ENCODE data around the gene GRPEL2.

Gene GRPEL2

GRCh38 chr5:149358294-149358651, 13.0 kb downstream of the GRPEL2 start:
- peak in 4 of 5 donors; percentile 18 to 37 (median 20) for DNase-seq

GRCh38 chr5:149358868-149359495, 13.7 kb downstream of the GRPEL2 start:
- DNase-seq: no peak

DNA sequence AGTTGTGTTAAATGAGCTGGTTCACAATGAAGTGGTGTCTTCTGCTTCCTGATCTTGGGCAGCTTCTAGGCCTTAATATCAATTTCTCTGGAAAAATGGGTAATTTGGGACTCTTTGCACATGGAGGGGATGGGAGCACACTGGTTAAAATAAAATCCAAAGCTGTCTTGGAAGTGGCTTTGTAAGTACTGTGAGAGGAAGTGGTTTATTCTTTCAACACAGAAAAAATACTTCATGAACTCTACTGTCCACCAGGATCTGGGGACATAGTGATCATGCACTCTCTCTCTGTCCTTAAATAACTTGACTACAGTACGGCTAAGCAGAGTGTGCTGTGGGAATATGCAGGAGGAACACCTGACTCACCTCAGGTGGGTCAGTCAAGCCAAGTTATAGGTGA, 15.0 kb downstream of the GRPEL2 start:
- no peak for DNase-seq

GRCh38 chr5:149362541-149362940, 17.2 kb downstream of the GRPEL2 start:
- DNase-seq: no peak

GRCh38 chr5:149363358-149363757, 18.1 kb downstream of the GRPEL2 start:
- no peak for DNase-seq

- DNase-seq: no peak
Measured at GRCh38 chr5:149363936-149364335, 18.6 kb downstream of the GRPEL2 start.

- no peak for DNase-seq
Measured at GRCh38 chr5:149364719-149365118, 19.4 kb downstream of the GRPEL2 start.

DNA sequence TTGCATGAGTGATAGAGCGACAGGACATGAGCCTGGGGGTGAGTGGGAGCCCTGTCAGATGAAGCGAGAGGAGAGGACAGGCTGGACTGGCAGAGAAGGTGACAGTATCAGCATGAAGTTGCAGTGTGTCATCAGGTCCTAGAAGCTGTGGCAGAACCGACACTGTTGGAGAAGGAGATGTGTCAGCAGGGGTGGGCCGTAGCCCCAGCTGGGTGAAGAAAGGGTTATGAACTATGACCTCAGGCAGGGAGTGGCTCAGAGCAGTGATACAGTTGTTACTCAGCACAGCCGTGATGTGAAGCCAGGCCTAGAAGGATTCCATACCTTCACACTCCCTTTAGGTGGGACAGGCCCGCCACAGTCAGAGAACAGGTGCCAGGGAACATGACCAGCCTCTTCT, 20.1 kb downstream of the GRPEL2 start:
- DNase-seq: no peak

DNA sequence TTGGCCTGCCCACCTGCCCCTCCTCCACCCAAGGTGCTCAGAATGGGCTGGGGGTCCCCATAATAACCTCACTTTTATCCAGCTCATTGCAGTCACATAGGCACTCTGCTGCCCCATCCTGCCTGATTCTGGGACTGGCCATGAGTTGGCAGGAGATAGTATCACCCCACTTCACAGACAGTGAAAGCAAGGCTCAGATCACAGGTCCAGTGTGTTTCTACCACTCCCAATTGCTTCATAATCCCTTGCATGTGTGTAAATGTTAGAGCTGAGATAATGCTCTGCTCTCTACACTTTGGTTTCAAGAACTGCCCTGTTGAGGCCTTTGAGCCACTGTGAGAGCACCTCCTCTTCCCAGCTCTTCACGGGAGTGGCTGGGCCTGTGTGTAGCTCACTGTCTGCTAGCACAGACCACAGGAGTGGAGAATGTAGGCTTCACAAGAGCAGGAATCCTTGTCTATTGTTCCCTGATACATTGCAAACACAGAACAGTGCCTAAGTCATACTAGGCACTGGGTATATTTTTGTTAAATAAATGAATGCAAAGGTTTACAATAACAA, 20.9 kb downstream of the GRPEL2 start:
- no peak for DNase-seq

DNA sequence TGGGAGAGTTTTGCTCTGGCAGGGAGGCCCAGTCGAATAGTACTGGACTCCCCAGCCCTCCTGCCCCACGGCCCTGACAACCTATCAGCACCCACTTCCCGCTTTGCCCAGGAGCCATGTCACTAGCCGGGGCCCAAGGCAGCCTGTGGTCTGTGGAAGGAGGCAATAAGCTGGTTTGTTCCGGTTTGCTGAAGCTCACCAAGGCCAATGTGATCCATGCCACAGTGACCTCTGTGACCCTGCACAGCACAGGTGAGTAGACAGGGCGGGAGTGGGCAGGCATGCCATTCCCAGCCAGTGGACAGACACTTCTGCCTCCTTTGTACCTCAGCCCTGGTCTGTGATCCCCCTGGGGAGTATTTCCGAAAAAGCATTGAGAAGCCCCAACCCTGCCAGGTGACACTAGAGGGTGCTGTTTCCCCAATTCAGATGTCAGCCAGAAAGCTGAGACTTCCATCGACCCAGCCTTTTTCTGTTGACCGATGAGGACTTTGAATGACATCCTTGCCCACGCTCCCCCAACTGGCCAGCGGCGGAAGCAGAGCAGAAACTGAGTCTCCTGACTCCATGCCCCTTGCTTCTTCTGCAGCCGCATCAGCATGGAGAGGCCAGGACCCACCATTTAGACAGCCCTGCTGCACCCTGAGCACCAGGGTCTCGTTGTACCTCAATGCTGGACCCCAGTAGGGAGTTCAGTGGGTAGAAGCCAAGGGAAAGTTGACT, 22.1 kb downstream of the GRPEL2 start:
- peak in 4 of 5 donors; percentile 26 to 45 (median 36) for DNase-seq

- DNase-seq: no peak
Measured at GRCh38 chr5:149367972-149368645, 22.8 kb downstream of the GRPEL2 start.

GRCh38 chr5:149370878-149371277, 25.6 kb downstream of the GRPEL2 start:
- DNase-seq: no peak

DNA sequence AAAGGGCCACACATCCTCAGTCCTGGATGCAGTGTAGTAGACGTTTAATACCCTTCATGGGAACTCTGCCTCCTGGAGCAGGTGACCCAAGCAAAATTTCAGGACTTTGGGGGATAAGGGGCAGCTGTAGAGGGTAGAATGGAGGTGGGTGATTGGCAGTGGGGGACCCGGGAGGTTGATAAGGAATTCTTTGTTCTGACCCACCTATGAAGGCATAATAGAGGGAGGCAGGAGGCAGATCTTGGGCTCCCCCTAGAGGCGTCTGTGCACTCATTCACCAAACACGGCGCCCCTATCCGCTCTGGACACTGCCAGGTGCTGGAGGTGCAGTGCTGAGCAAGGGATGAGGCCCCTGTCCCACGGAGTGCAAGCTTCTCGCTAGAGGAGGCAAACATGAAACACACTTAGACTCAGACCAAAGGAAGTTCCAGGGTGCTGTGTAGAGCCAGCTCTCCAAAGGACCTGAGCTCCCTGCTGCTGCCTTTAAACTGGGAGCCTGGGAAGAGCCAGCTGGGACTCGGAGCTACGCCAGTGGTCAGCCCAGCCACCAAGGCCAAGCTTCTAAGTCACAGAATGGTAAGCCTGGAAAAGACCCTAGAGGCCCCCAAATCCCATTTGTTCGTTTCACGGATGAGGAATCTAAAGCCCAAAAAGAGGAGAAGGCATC, 26.1 kb downstream of the GRPEL2 start:
- peak; percentile 33 to 63 (median 61) for DNase-seq

DNA sequence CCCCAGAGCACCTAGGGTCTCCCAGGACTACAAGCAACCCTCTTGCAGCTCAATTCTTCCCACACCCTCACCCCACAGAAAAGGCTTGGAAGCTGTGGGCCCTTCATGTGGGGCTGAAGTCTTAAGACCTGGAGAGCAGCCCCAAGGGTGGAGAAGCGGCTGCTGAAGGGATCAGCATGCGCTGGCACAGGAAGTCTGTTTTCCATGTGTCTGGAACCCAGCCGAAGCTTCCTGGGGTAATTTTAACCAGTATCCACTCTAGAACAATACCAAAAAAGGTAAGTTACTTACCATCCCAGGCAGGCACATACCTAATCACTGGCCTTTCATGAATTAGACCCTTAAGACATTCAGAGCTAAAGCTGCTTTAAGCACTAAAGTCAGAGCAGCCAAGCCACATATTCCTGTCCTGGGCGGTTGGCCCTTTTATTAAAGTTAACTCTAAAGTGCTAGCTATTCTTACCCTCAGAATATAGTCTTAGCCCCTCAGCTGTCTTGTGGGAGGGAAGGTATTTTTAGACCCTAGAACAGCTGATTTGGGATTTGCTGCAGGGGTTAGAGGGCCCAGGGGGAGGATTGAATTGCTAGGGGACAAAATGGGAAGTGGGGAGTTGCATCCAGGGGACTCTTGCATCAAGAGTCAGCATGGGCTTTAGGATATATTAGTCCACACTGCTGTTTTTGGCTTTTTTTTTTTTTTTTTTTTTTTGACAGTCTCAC, 26.9 kb downstream of the GRPEL2 start:
- DNase-seq: no peak

- no peak for DNase-seq
Measured at GRCh38 chr5:149372932-149373331, 27.6 kb downstream of the GRPEL2 start.

DNA sequence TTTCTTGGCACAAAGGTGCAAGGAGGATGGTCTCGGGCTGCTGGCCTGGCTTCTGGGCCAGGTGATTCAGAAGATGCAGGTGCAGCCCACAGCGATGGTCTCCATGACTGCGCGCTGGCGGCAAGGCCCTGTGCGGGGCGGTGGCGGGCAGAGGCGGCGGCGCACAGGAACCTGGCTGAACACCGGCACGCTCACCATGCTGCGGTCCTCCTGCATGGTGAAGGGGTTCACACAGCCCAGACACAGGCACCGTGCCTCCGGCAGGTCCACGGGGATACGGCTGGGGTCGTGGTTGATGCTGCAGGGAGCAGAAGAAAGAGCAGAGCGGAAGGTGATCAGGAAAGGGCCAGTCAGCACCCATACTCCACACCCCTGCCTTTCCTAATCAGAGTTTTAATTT, 29.0 kb downstream of the GRPEL2 start:
- DNase-seq: no peak

DNA sequence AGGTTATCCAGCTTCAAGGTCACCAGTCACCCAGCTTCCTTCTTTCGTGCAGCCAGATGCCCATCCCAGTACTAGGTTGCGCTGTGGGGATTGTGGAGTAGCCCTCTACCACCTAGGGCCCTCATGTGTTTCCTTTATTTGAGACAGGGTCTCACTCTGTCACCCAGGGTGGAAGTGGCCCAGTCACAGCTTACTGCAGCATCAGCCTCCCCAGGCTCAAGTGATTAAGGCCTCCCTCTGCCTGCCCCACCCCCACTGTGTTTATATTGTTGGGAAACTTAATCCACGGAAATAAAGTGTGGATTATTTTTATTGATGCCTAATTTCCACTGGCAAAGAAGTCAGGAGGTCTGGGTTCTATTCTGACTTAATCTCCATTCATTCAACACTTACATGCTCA, 29.5 kb downstream of the GRPEL2 start:
- no peak for DNase-seq

DNA sequence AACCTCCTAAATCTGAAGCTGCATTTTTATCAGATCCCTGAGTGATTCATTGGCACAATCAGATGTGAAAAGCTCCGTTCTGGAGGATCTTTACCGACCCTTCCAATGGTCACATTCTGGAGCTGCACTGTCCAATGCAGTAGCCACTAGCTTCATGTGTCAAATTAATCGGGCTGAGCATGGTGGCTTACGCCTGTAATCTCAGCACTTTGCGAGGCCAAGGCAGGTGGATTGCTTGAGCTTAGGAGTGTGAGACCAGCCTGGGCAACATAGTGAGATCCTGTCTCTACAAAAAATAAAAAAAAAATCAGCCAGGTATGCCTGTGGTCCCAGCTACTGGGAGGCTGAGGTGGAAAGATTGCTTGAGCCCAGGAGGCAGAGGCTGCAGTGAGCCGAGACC, 30.1 kb downstream of the GRPEL2 start:
- DNase-seq: no peak

DNA sequence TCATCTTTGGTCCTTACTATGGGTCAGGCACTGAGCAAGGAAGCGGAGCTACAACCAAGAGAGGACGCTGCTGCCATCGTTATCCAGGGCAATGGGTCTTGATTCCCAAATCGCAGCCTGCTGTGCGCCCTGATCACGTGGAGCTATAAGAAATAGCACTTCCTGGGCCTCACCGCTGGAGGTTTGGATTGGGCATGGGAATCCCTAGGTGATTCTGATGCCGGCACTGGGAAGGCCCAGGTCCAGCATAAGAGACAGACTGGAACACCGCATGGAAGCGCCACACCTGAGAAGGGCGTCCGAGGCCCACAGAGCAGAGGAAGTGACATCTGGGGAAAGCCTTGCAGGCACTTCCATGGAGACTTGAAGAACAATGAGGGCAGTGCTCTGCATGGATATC, 30.8 kb downstream of the GRPEL2 start:
- no peak for DNase-seq

- DNase-seq: no peak
Measured at GRCh38 chr5:149376711-149377447, 31.6 kb downstream of the GRPEL2 start.

- no peak for DNase-seq
Measured at GRCh38 chr5:149378241-149378820, 33.0 kb downstream of the GRPEL2 start.
